Activated T-cell treated with anti-CD3 and anti-CD28 coated beads, Interleukin-2, amount 50 U/mL, for 1 hour (primary cell): ENCODE data around the gene SENP1.
A peak's percentile ranks its signal among the peaks of the same experiment; 100 is the strongest.

Experiments used
- DNase-seq: peaks from one replicate; pipeline ENCODE4 v3.0.0-alpha.2; 2020

Gene SENP1

GRCh38 chr12:48110691-48111311, 4.9 kb upstream of the SENP1 start:
- no peak for DNase-seq

GRCh38 chr12:48109424-48109823, 3.5 kb upstream of the SENP1 start:
- no peak for DNase-seq

DNA sequence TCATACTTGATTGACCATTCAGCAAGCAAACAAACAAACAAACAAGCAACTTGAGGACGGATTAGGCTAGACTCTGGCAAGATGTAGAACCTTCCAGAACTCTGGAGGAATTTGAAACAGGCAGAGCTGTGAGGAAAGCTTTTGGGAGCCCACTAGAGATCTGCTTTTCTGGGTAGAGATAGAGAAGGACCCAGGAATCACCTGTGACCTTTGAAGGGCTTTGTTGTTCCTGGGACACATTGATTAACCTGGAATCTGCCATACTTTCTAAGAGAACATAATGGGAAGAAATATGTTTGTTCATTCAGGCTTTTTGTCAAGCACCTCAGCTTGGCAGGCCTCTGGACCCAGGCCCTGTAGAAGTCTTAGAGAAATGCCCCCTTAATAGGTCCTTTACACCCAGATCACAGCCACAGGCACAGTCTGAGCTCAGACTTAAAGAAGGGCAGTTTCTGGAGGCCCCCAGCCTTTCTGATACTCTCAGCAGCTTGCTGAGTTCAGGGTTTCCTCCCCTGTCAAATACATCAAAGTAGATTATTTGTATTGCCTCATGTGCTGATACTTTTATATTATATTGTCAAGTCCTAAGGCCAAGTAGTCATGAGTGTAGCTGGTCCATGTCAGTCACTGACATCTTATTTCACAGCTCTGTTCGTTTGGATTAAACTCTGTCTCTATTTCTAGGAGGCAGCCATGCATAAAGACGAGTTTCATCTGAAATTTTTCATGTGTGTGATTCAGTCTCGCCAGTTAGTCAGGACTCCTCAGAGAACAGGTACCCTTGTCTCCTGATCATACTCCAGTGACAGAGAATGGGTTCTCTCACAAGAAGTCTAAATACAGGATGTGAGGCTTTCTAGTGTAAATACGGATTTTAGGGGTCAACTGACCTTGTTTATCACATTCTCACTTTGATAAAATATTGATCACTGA, 1.1 kb upstream of the SENP1 start:
- no peak for DNase-seq

DNA sequence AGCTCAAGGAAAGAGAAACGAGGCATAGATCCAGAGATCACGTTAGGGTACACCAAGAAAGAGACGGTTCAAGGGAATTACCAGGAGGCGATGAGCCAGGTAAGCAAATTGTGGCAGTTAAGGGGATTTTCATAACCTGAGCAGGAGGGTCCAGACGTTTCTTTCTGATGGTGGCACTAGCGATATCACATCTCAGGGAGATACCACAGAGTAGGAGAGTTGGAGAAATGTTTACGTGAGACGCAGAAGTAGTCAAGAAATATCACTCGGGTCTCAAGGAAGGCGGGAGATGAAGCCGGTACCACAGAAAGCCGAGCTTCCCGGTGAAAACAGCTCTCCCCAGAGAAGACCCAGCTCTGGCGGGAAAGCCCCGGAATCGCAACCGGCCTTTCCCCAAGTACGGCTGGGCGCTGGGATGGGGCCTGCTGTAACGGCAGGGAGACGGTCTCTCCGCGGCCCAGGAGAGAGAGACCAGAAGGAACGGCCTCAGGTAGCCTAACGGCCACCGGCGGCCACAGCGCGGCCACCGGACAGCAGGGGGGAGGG, 485 bp downstream of the SENP1 start:
- DNase-seq: peak; percentile 67

DNA sequence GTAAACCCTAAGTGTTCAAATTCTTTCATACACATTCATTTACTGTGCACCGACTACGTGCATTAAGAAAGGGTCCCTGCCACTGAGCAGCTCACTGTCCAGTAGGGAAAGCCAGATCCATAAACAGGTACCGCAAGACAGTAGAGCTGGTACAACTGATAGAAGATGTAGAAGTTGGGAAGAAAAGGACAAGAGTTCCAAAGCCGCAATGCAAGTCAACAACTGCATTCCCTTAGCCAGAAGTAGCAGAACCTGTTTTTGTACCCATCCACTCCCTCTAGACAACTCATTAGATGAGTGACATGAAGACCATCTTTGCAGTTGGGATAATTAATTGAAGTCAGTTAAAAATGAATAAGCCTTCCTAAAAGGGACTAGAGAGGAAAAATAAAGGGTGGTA, 1.3 kb downstream of the SENP1 start:
- no peak for DNase-seq

- DNase-seq: no peak
Observed at GRCh38 chr12:48092611-48093010, 13.3 kb downstream of the SENP1 start.

DNA sequence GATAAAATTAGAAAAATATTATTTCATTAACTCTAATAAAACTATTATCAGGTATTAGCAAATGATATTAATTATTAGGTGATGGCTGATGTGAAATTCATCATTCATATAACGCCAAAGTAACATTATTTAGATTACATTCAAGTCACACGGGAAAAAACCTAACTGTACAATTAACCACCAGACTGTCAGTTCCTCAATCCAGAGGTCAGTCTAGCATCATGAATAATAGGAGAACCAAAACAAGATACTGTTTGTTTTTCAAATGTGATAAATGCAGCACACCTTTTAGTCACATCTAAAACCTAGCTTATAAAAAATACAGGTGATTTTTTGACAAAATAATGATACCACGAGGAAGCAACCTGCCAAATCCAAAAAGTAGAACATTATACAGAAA, 19.6 kb downstream of the SENP1 start:
- DNase-seq: no peak

DNA sequence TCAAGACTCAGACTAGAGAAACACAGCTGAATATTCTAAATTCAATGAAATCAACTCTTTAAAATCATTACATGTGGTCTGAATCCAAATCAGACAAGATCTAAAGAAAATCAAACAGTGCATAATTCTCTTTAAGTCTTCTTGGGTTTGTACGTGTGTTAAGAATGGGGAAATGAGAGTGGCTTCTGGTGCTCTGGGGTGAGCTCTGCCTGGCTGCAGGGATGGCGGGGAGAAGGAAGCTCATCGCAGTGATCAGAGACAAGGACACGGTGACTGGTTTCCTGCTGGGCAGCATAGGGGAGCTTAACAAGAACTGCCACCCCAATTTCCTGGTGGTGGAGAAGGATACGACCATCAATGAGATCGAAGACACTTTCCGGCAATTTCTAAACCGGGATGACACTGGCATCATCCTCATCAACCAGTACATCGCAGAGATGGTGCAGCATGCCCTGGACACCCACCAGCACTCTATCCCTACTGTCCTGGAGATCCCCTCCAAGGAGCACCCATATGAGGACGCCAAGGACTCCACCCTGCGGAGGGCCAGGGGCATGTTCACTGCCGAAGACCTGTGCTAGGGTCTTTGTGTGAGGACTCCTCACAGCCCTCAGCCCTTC, 20.9 kb downstream of the SENP1 start:
- DNase-seq: no peak

GRCh38 chr12:48084066-48084465, 21.8 kb downstream of the SENP1 start:
- no peak for DNase-seq

DNA sequence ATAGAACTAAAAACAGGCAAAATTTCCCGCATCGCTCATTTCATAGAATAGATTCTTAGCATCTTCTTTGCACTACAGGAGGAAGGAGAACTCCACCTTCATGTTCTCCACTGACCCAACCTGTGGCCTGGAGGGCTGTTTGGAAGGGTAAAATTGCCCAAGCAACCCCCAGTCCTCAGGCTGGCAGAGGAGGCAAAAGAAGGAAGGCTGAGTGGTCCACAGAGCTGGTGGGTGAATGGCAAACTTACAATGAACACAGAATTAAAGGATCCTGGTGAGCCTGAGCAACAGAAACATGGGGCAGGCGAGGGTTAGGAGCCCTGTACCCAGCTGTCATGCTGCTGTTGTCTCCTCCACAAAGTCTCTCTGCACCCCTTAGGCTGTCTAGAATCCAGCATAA, 25.1 kb downstream of the SENP1 start:
- DNase-seq: no peak

DNA sequence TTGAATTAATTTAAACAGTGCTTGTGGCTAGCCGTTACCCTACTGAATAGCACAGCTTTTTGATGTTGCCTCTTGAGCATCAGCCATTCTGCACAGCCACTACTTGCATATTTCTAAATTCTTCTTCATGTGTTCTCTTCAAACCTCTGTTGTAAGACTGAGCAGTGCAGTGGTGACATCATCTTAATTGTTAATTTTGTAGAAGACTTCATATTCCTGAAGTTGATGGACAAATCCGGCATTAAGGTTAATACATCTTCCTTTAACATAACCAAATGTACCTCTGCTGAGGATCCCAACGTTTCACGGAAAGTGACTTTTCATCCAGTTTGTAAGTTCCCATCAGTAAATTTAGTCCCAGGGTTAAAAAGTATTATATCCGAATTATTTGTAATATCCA, 25.6 kb downstream of the SENP1 start:
- DNase-seq: no peak

- DNase-seq: no peak
Observed at GRCh38 chr12:48078901-48079300, 27.0 kb downstream of the SENP1 start.

- DNase-seq: no peak
Observed at GRCh38 chr12:48077111-48077510, 28.8 kb downstream of the SENP1 start.

DNA sequence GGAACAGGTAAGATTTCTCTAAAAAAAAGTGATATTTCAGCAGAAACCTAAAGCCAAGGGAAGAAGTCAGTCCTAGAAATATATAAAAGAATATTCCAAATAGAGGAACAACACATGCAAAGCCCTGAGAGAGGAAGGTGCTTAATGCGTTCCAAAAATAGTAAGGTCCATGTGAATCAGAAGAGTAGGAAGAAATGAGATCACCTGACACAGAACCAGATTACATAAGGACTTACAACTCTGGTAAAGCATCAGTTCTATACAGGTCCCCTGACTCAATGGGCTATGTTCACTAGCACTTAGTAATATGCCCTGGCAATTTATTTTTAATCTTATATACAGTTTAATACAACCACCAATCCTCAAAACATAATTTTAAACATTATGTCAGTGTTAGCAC, 30.0 kb downstream of the SENP1 start:
- no peak for DNase-seq

DNA sequence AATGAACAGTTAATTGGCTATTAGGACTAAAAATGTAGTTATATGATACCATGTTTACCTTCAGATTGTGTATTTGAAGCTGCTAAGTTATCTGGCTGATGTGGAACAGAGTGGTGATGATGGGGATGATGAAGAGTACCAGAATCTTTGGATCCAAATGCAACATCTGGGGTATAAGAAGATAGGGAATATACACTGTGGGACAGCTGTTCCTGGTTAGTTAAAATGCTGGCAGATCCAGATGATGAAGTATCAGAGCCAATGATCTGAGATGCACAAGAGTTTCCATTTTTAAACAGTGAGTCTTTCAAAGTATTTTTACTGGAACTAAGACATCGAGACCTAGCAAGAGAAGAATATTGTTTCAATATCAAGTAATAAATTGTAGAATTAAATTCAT, 31.6 kb downstream of the SENP1 start:
- no peak for DNase-seq

GRCh38 chr12:48072266-48072665, 33.6 kb downstream of the SENP1 start:
- no peak for DNase-seq

GRCh38 chr12:48071808-48072207, 34.1 kb downstream of the SENP1 start:
- no peak for DNase-seq

DNA sequence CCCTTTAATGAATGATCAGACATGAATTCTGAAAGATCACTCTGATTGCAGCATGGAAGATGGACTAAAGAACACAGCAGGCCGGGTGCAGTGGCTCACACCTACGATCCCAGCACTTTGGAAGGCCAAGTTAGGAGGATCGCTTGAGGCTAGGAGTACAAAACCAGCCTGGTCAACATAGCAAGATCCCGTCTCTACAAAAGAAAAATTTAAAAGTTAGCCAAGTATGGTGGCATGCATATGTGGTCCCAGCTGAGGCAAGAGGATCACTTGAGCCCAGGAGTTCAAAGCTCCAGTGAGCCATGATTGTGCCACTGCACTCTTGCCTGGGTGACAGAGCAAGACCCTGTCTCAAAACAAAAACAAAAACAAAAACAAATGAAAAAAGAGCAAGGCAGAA, 35.1 kb downstream of the SENP1 start:
- no peak for DNase-seq

GRCh38 chr12:48070033-48070432, 35.8 kb downstream of the SENP1 start:
- DNase-seq: no peak

DNA sequence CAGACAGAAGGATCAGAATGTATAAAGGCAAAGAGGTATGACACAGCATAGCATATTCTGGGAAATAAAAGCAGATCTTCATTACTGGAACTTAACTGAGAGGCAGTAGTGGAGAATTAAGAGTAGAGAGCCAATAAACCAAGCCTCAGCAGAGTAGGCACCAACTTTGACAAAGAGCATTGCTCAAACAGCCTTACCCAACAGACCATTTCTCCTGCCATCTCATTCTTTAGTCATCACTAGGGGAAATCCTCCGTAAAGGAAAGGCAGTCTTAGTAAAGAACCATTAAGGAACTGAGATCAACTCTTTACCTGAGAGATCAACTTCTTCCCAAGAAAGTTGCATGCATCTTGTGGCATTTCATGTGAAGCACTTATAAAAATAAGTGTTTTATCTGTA, 36.6 kb downstream of the SENP1 start:
- DNase-seq: no peak

DNA sequence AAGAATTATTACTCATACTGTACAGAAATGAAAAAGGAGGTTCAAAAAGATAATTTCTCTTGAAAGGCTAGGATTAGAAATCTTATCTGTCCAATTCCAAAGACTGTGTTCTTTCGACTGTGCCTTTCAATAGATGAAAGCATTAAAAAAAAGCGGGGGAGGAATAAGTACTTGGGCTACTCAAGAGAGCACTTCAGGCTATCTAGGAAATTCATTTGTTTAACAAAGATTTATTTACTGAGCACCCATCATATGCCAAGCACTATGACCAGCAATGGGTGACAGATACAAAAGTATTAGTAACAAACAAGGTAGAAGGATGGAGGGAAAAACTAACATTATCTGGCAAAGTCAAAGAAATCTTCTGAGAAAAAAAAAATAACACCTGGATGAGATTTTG, 37.4 kb downstream of the SENP1 start:
- DNase-seq: no peak

DNA sequence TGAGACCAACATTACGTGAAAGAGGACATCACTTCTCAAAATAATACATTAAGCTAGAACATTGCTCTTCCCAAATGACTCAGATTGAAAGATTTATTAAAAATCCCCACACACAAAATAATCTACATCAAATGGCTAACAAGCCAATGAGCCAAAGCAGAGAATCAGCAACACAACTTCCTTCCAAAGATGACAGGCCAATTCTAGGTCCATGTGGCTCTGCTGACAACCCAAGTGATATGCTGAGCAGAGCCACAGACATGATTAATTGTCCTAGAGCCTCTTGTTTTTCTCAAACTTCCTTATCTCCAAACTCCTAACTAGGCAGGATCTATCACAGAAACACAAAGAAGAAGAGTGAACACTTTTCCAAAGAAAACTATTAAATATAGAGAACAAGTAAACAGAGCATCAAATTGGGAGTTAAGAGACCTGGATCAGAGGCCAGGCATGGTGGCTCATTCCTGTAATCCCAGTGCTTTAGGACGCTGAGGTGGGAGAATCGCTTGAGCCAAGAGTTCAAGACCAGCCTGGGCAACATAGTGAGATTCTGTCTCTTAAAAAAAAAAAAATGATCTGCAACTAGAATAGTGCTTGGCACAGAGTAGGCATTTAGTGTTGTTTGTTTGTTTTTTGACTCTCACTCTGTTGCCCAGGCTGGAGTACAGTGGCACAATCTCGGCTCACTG, 38.5 kb downstream of the SENP1 start:
- DNase-seq: no peak

- no peak for DNase-seq
Observed at GRCh38 chr12:48065041-48065440, 40.8 kb downstream of the SENP1 start.
